Hematopoietic multipotent progenitor cell treated with erythropoietin and hydrocortisone succinate and interleukin-3 and kit ligand, for 4 days (in vitro differentiated cells): Measurements from ENCODE around the gene DMBT1.

Experiments
- DNase-seq: peaks from one replicate; pipeline ENCODE4 v3.0.0-alpha.2; 2015

Gene DMBT1

GRCh38 chr10:122648599-122649428 is 88.3 kb downstream of the DMBT1 start:
- DNase-seq = peak; percentile 68

GRCh38 chr10:122649903-122650302 is 89.3 kb downstream of the DMBT1 start:
- no peak for DNase-seq

- no peak for DNase-seq
These were observed 89.8 kb downstream of the DMBT1 start for GRCh38 chr10:122650331-122650730.

- no peak for DNase-seq
These were observed 95.2 kb downstream of the DMBT1 start for GRCh38 chr10:122655524-122656307.

GRCh38 chr10:122656308-122656705 is 95.8 kb downstream of the DMBT1 start:
- no peak for DNase-seq

- no peak for DNase-seq
These were observed 96.2 kb downstream of the DMBT1 start for GRCh38 chr10:122656741-122657140.

- no peak for DNase-seq
These were observed 96.7 kb downstream of the DMBT1 start for GRCh38 chr10:122657255-122657654.

- DNase-seq = no peak
These were observed 97.2 kb downstream of the DMBT1 start for GRCh38 chr10:122657729-122658128.

- DNase-seq = no peak
These were observed 97.9 kb downstream of the DMBT1 start for GRCh38 chr10:122658356-122659049.

- DNase-seq = no peak
These were observed 98.6 kb downstream of the DMBT1 start for GRCh38 chr10:122659126-122659525.

GRCh38 chr10:122659651-122660050 is 99.1 kb downstream of the DMBT1 start:
- DNase-seq = no peak

- no peak for DNase-seq
These were observed 100.1 kb downstream of the DMBT1 start for GRCh38 chr10:122660696-122661095.

- DNase-seq = no peak
These were observed 101.7 kb downstream of the DMBT1 start for GRCh38 chr10:122662231-122662630.

- DNase-seq = no peak
These were observed 103.1 kb downstream of the DMBT1 start for GRCh38 chr10:122663516-122664130.

GRCh38 chr10:122664501-122664900 is 103.9 kb downstream of the DMBT1 start:
- no peak for DNase-seq

- DNase-seq = no peak
These were observed 104.8 kb downstream of the DMBT1 start for GRCh38 chr10:122665329-122665860.

- no peak for DNase-seq
These were observed 105.4 kb downstream of the DMBT1 start for GRCh38 chr10:122665946-122666345.

- DNase-seq = no peak
These were observed 108.5 kb downstream of the DMBT1 start for GRCh38 chr10:122669045-122669444.

- DNase-seq = no peak
These were observed 109.3 kb downstream of the DMBT1 start for GRCh38 chr10:122669842-122670241.

GRCh38 chr10:122671355-122671754 is 110.8 kb downstream of the DMBT1 start:
- DNase-seq = no peak

GRCh38 chr10:122672655-122673054 is 112.1 kb downstream of the DMBT1 start:
- no peak for DNase-seq

- DNase-seq = no peak
These were observed 112.7 kb downstream of the DMBT1 start for GRCh38 chr10:122673269-122673668.

GRCh38 chr10:122673731-122674130 is 113.2 kb downstream of the DMBT1 start:
- no peak for DNase-seq
